NOMO-1 treated with DMSO at 0.1 percent for 48 hours (cell line): ENCODE results near the gene HCN2.
"Not testable (repeated sequence)": the region's sequence is repeated elsewhere in the genome, so short reads cannot be mapped to it uniquely, and the experiment has no call there.

Experiments
- DNase-seq: peaks from one replicate; lab custom pipeline; 2025; ENCODE audit not compliant: unreplicated experiment; lab: John Stamatoyannopoulos, UW

Gene HCN2

GRCh38 chr19:617551-618246 is 28.0 kb downstream of the HCN2 start:
- no peak for DNase-seq

- DNase-seq, result no peak
These were observed 28.6 kb downstream of the HCN2 start for GRCh38 chr19:618247-618619.

- no peak for DNase-seq
These were observed 29.1 kb downstream of the HCN2 start for GRCh38 chr19:618674-619285.

- no peak for DNase-seq
These were observed 29.8 kb downstream of the HCN2 start for GRCh38 chr19:619286-620002.

GRCh38 chr19:620166-620862 is 30.6 kb downstream of the HCN2 start:
- no peak for DNase-seq

- DNase-seq, result not testable (repeated sequence)
These were observed 31.5 kb downstream of the HCN2 start for GRCh38 chr19:621191-621590.

GRCh38 chr19:621819-622218 is 32.1 kb downstream of the HCN2 start:
- no peak for DNase-seq

GRCh38 chr19:622666-623065 is 33.0 kb downstream of the HCN2 start:
- DNase-seq, result no peak

- DNase-seq, result no peak
These were observed 33.7 kb downstream of the HCN2 start for GRCh38 chr19:623175-623916.

- DNase-seq, result no peak
These were observed 34.3 kb downstream of the HCN2 start for GRCh38 chr19:623974-624373.

- no peak for DNase-seq
These were observed 34.9 kb downstream of the HCN2 start for GRCh38 chr19:624433-625109.

- no peak for DNase-seq
These were observed 35.6 kb downstream of the HCN2 start for GRCh38 chr19:625257-625656.

GRCh38 chr19:626566-626965 is 36.9 kb downstream of the HCN2 start:
- not testable (repeated sequence) for DNase-seq

GRCh38 chr19:628168-628567 is 38.5 kb downstream of the HCN2 start:
- no peak for DNase-seq

GRCh38 chr19:629515-629914 is 39.8 kb downstream of the HCN2 start:
- not testable (repeated sequence) for DNase-seq

GRCh38 chr19:629961-630714 is 40.5 kb downstream of the HCN2 start:
- no peak for DNase-seq

GRCh38 chr19:632579-633067 is 42.9 kb downstream of the HCN2 start:
- peak; percentile 38 for DNase-seq

GRCh38 chr19:633068-633785 is 43.5 kb downstream of the HCN2 start, which contains the start of gene POLRMT:
Gene POLRMT (minus strand): TSS chr19:633537. CDS start chr19:633512, 25 bp downstream.
- DNase-seq, result peak; percentile 97
